Astrocyte of the cerebellum (primary cell): ENCODE results near the gene FOXB2.
"Not testable (repeated sequence)": the region's sequence is repeated elsewhere in the genome, so short reads cannot be mapped to it uniquely, and the experiment has no call there.

Source experiments
- DNase-seq: peaks from one replicate; pipeline ENCODE4 v3.0.0-alpha.2; 2011; ENCODE audit warnings: low read depth
- H3K4me3 ChIP-seq: 2 replicates; pipeline ENCODE4 v1.5.1; 2011; ENCODE audit warnings: mild to moderate bottlenecking, low read depth, low read length, moderate library complexity
- in situ Hi-C: cut with HindIII; loops from 2 replicates; pipeline ENCODE4 v1.10.0; 2017; ENCODE audit warnings: low sequenced_read_pairs
- TF ChIP-seq, protein P1 (sequence below): IDR thresholded peaks from 2 replicates; pipeline ENCODE4 v1.5.1; 2012; ENCODE audit warnings: low read length, low read depth, moderate library complexity, mild to moderate bottlenecking; ENCODE audit errors: missing control alignments

Gene FOXB2

GRCh38 chr9:77024776-77025545, 5.5 kb downstream of the FOXB2 start:
- H3K4me3 ChIP-seq, result no peak overlapping the region
- no peak for DNase-seq
- TF ChIP-seq, protein P1, sequence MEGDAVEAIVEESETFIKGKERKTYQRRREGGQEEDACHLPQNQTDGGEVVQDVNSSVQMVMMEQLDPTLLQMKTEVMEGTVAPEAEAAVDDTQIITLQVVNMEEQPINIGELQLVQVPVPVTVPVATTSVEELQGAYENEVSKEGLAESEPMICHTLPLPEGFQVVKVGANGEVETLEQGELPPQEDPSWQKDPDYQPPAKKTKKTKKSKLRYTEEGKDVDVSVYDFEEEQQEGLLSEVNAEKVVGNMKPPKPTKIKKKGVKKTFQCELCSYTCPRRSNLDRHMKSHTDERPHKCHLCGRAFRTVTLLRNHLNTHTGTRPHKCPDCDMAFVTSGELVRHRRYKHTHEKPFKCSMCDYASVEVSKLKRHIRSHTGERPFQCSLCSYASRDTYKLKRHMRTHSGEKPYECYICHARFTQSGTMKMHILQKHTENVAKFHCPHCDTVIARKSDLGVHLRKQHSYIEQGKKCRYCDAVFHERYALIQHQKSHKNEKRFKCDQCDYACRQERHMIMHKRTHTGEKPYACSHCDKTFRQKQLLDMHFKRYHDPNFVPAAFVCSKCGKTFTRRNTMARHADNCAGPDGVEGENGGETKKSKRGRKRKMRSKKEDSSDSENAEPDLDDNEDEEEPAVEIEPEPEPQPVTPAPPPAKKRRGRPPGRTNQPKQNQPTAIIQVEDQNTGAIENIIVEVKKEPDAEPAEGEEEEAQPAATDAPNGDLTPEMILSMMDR, result no peak
- in situ Hi-C loops, result no loop called here

DNA sequence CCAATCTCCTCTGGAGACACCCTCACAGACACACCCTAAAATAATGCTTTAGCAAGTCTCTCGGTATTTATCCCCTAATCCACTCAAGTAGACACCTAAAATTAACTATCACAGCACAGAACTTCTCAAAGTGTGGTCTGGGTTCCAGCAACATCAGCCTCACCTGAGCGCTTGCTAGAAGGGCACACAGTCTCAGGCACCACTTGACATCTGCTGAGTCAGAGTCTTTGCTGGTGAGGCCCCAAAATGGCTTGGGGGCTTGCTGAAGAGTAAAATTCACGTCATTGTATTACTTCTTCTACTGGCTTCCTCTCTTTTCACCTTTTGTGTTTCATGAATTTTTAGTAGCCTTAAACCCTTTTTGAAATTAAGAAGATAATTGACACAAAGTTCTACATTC, 9.0 kb downstream of the FOXB2 start:
- TF ChIP-seq, protein P1, result no peak
- DNase-seq, result no peak
- H3K4me3 ChIP-seq, result no peak overlapping the region
- in situ Hi-C loops, result no loop called here

DNA sequence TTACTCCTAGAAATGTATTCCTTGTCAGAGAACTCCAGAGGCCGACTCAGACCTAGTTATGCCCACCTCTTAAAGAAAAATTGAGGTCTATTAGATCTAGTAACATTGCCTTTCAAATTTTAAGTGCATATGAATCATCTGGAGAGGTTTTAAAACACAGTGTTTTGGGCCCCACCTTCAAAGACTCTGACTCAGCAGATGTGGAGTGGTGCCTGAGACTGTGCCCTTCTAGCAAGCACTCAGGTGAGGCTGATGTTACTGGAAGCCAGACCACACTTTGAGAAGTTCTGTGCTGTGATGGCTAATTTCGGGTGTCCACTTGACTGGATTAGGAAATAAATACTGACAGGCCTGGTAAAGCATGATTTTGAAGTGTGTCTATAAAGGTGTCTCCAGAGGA, 10.6 kb downstream of the FOXB2 start:
- no peak for DNase-seq
- no peak overlapping the region for H3K4me3 ChIP-seq
- TF ChIP-seq, protein P1, result no peak
- in situ Hi-C loops, result no loop called here

DNA sequence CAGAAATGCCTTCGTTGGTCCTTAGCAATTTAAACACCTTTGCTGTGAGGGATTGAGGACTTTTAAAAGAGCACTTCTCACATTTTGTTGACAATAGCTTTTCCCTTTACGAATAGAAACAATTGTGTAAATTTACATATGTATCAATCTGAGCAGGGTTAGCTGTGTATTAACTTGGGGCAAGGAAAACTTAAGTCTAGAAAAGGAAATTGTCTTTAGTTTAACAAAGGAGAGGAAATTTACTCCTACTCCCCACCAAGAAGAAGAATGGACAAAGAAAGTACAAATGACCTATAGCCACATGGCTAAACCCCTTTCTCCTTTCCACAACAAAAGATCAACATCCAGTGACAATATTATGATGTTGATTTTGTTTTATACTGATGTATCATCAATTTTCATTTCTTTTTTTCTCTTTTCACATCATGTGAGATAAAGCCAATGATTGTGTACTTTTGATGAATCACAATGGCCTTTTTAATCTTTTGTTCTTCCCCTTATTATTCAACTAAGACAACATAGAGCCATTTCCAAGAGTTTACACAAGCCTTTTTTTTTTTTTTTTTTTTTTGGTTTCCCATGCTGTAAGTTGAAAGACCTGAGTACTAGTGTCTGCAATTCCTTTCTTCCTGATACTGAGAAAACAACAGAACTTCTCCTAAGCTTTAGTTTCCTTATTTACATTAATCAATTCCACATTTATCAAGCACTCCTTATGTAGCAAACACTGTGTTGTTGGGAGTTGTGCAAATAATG, 19.0 kb downstream of the FOXB2 start:
- TF ChIP-seq, protein P1, result no peak
- H3K4me3 ChIP-seq, result no peak overlapping the region
- DNase-seq, result no peak
- in situ Hi-C loops, result no loop called here

- TF ChIP-seq, protein P1, result no peak
- no peak for DNase-seq
- no peak overlapping the region for H3K4me3 ChIP-seq
- in situ Hi-C loops, result no loop called here
Measured at GRCh38 chr9:77040340-77040739, 20.9 kb downstream of the FOXB2 start.

DNA sequence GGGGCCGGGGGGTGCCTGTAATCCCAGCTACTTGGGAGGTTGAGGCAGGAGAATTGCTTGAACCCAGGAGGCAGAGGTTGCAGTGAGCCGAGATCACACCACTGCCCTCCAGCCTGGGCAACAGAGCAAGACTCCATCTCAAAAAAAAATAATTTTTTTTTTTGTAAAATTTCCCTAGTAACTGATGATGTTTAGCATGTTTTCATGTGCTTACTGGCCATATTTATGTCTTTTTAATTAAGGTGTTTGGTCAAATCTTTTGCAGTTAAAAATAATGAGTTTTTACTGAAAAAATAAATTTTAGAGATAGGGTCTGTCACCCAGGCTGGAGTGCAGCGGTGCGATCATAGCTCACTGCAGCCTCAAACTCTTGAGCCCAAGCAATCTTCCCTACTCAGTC, 24.3 kb downstream of the FOXB2 start:
- H3K4me3 ChIP-seq, in situ Hi-C loops, DNase-seq: not testable (repeated sequence)

- H3K4me3 ChIP-seq, DNase-seq, in situ Hi-C loops: not testable (repeated sequence)
Measured at GRCh38 chr9:77060681-77061080, 41.2 kb downstream of the FOXB2 start.
